ENCODE measurements around the gene F12.
"Not testable (repeated sequence)": the region's sequence is repeated elsewhere in the genome, so short reads cannot be mapped to it uniquely, and the experiment has no call there.

Gene F12

GRCh38 chr5:177364159-177364962, 45.0 kb downstream of the F12 start:
- Histone ChIP-seq H3K27ac (ENCODE audit: low read length) (no peak overlapping the region), H3K4me1 (ENCODE audit: control insufficient read depth, insufficient read depth, low read length) (peaks cover 33% of the 10 kb centered on the region), H3K9ac (ENCODE audit: low read length in 2 of 2) (peak overlapping the region in 1 of 2 donors; percentile 21), H3K9me3 (ENCODE audit: control insufficient read depth in 2 of 2, low read length in 2 of 2) (no peaks in the 10 kb centered on the region), H3K4me3 (ENCODE audit: low read length in 2 of 2) (no peak overlapping the region), H3K27me3 (ENCODE audit: control insufficient read depth in 1 of 2, insufficient read depth in 2 of 2, low read length in 2 of 2) (no peaks in the 10 kb centered on the region), H3K36me3 (ENCODE audit: control insufficient read depth in 2 of 2, insufficient read depth in 2 of 2, low read length in 2 of 2) (no peaks in the 10 kb centered on the region)

- peak overlapping the region; percentile 0 to 70 for H3K4me3 ChIP-seq (ENCODE audit: low read length in 2 of 2)
- H3K4me1 ChIP-seq (ENCODE audit: control insufficient read depth, insufficient read depth, low read length), result peaks cover 33% of the 10 kb centered on the region
- no peaks in the 10 kb centered on the region for H3K9me3 ChIP-seq (ENCODE audit: control insufficient read depth in 2 of 2, low read length in 2 of 2)
- H3K27me3 ChIP-seq (ENCODE audit: control insufficient read depth in 1 of 2, insufficient read depth in 2 of 2, low read length in 2 of 2), result no peaks in the 10 kb centered on the region
- H3K9ac ChIP-seq (ENCODE audit: low read length in 2 of 2), result no peak overlapping the region
- H3K27ac ChIP-seq (ENCODE audit: low read length), result no peak overlapping the region
- H3K36me3 ChIP-seq (ENCODE audit: control insufficient read depth in 2 of 2, insufficient read depth in 2 of 2, low read length in 2 of 2), result no peaks in the 10 kb centered on the region
Measured at GRCh38 chr5:177363565-177363964, 45.8 kb downstream of the F12 start.

DNA sequence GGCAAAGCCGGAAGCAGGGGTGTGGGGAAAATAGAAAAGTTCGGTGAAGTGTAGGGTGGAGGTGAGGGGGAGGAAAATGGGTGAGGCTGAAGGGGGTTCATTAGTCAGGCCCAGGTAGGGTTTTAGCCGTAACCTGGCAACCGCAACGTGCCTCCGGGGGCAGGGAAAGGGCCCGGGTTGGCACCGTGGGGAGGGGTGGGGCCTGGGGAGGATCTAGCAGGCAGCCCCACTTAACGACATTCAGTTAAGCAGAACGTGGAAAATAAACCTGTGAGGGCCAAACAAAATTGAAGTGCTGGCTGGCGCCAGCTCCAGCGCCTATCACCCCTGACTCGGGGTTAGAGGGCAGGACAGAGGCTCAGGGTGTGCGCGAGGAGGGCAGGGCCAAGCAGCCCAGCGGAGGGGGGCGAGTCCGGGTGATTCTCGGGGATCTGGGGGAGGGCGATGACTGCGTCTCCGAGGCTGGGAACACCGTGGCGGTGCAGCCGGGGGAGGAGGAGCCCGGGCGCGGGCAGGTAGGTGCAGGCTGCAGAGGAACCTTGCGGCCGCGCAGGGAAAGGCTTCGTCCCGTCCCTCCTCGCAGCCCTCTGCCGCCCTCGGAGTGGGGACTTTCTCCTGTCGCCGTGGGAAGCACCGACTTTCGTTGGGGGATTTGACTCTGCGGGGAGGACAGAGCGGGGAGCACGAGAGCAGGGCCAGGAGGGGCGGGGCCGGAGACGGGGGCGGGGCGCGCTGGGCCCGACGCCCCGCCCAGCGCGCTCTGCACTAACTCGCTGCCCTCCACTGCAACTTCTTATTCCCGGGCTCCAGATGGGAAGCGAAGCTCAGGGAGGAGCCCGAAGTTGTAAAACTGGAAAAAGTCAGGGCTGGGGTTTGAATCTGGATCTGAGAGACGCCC, 46.5 kb downstream of the F12 start:
- Histone ChIP-seq H3K4me1 (ENCODE audit: control insufficient read depth, insufficient read depth, low read length) (peaks cover 32% of the 10 kb centered on the region), H3K9ac (ENCODE audit: low read length in 2 of 2) (peak overlapping the region; percentile 10 to 21)

GRCh38 chr5:177362292-177362609, 47.1 kb downstream of the F12 start:
- Histone ChIP-seq H3K27me3 (ENCODE audit: control insufficient read depth in 1 of 2, insufficient read depth in 2 of 2, low read length in 2 of 2) (no peaks in the 10 kb centered on the region), H3K27ac (ENCODE audit: low read length) (no peak overlapping the region), H3K4me1 (ENCODE audit: control insufficient read depth, insufficient read depth, low read length) (peaks cover 26% of the 10 kb centered on the region), H3K9ac (ENCODE audit: low read length in 2 of 2) (no peak overlapping the region), H3K36me3 (ENCODE audit: control insufficient read depth in 2 of 2, insufficient read depth in 2 of 2, low read length in 2 of 2) (no peaks in the 10 kb centered on the region), H3K9me3 (ENCODE audit: control insufficient read depth in 2 of 2, low read length in 2 of 2) (no peaks in the 10 kb centered on the region), H3K4me3 (ENCODE audit: low read length in 2 of 2) (no peak overlapping the region)

More for the DNA sequence above, 46.5 kb downstream of the F12 start:
- Histone ChIP-seq H3K9me3 (ENCODE audit: control insufficient read depth in 2 of 2, low read length in 2 of 2) (no peaks in the 10 kb centered on the region), H3K27me3 (ENCODE audit: control insufficient read depth in 1 of 2, insufficient read depth in 2 of 2, low read length in 2 of 2) (no peaks in the 10 kb centered on the region), H3K4me3 (ENCODE audit: low read length in 2 of 2) (peak overlapping the region; percentile 0 to 70), H3K27ac (ENCODE audit: low read length) (no peak overlapping the region), H3K36me3 (ENCODE audit: control insufficient read depth in 2 of 2, insufficient read depth in 2 of 2, low read length in 2 of 2) (no peaks in the 10 kb centered on the region)

DNA sequence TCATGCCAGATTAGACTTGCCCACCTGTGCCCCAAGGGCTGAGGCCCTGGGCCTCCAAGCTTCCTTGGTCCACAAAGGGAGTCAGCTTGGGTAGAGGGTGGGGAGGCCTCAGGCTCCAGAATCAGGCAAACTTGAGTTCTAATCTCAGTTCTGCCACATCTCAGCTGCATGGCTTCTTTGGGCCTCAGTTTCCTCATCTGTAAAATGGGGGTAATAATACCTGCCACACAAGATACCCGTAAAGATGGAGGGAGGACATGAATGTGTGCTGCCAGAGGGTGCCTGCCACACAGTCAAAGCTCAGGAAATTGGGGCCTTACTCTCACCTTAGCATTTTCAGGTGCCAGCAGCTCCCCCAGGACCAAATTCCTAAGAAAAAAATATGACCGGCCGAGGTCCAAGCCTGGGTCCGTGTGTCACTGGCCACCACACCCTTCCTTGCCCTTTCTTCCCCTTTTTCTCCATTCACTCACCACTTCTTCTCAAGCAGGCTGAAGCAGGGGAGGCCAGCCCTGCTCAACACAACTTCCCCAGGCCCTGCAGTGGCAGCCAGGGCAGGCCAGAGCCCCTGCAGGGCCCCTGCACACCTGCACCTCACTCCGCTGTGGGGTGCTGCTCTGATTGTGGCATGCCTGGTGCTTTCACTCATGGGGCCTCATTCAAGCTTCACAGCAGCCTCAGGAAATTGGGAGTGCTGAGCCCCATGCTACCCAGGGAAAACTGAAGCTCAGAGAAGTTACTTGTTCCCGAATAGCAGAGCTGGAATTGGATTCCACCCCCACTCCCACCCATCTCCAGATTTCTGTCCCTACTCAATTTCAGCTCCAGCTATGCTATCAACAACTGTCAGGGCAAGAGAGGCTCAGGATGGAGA, 47.7 kb downstream of the F12 start:
- Histone ChIP-seq H3K9me3 (ENCODE audit: control insufficient read depth in 2 of 2, low read length in 2 of 2) (no peaks in the 10 kb centered on the region), H3K27me3 (ENCODE audit: control insufficient read depth in 1 of 2, insufficient read depth in 2 of 2, low read length in 2 of 2) (no peaks in the 10 kb centered on the region), H3K27ac (ENCODE audit: low read length) (no peak overlapping the region), H3K4me1 (ENCODE audit: control insufficient read depth, insufficient read depth, low read length) (peaks cover 21% of the 10 kb centered on the region), H3K9ac (ENCODE audit: low read length in 2 of 2) (no peak overlapping the region), H3K4me3 (ENCODE audit: low read length in 2 of 2) (no peak overlapping the region), H3K36me3 (ENCODE audit: control insufficient read depth in 2 of 2, insufficient read depth in 2 of 2, low read length in 2 of 2) (no peaks in the 10 kb centered on the region)

DNA sequence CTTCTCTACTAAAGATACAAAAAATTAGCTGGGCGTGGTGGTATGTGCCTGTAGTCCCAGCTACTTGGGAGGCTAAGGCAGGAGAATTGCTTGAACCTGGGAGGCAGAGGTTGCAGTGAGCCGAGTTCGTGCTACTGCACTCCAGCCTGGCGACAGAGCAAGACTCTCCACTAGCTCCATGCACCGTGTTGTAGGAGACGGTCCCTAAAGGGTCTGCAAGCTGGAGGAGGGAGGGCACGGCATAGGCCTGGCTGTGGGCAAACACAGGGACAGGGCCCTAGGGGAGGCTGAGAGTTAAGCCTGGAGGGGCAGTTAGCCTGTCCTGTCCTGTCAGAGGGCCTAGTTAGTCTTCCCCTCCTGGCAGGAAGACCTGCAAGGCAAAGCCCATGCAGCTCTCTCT, 48.6 kb downstream of the F12 start:
- not testable (repeated sequence) for H3K36me3 ChIP-seq (ENCODE audit: control insufficient read depth in 2 of 2, insufficient read depth in 2 of 2, low read length in 2 of 2); H3K9ac ChIP-seq (ENCODE audit: low read length in 2 of 2); H3K27ac ChIP-seq (ENCODE audit: low read length); H3K9me3 ChIP-seq (ENCODE audit: control insufficient read depth in 2 of 2, low read length in 2 of 2); H3K4me3 ChIP-seq (ENCODE audit: low read length in 2 of 2); H3K27me3 ChIP-seq (ENCODE audit: control insufficient read depth in 1 of 2, insufficient read depth in 2 of 2, low read length in 2 of 2)
- peaks cover 12% of the 10 kb centered on the region for H3K4me1 ChIP-seq (ENCODE audit: control insufficient read depth, insufficient read depth, low read length)

DNA sequence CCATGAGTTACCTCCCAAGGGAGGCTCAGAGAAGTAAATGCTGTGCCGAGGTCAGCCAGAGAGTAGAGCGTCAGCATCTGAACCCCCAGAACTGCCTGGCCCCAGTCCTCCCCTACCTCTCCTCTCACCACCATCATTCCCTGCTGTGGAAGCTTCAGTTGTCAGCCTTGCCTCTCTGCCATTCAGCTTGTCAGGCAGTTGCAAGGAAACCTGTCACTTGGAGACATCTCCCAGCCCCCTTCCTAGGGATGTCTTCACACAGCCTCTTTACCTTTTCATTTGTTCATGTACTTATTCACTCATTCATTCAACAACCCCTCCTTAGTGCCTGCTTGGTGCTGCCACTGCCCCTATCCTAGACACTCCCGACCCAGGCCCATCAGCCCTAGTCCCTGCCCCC, 49.5 kb downstream of the F12 start:
- no peaks in the 10 kb centered on the region for H3K27me3 ChIP-seq (ENCODE audit: control insufficient read depth in 1 of 2, insufficient read depth in 2 of 2, low read length in 2 of 2)
- no peak overlapping the region for H3K9ac ChIP-seq (ENCODE audit: low read length in 2 of 2)
- H3K27ac ChIP-seq (ENCODE audit: low read length), result no peak overlapping the region
- H3K4me1 ChIP-seq (ENCODE audit: control insufficient read depth, insufficient read depth, low read length), result peaks cover 11% of the 10 kb centered on the region
- no peak overlapping the region for H3K4me3 ChIP-seq (ENCODE audit: low read length in 2 of 2)
- no peaks in the 10 kb centered on the region for H3K36me3 ChIP-seq (ENCODE audit: control insufficient read depth in 2 of 2, insufficient read depth in 2 of 2, low read length in 2 of 2)
- H3K9me3 ChIP-seq (ENCODE audit: control insufficient read depth in 2 of 2, low read length in 2 of 2), result peaks cover 0 to 3% of the 10 kb centered on the region in 2 donors

GRCh38 chr5:177359451-177359851, 49.9 kb downstream of the F12 start:
- Histone ChIP-seq H3K4me1 (ENCODE audit: control insufficient read depth, insufficient read depth, low read length) (peaks cover 11% of the 10 kb centered on the region), H3K9ac (ENCODE audit: low read length in 2 of 2) (no peak overlapping the region)

GRCh38 chr5:177358370-177358819, 51.0 kb downstream of the F12 start:
- H3K9ac ChIP-seq (ENCODE audit: low read length in 2 of 2), result no peak overlapping the region
- peaks cover 6% of the 10 kb centered on the region for H3K4me1 ChIP-seq (ENCODE audit: control insufficient read depth, insufficient read depth, low read length)
- peak overlapping the region in 1 of 2 donors; percentile 40 for H3K4me3 ChIP-seq (ENCODE audit: low read length in 2 of 2)
- H3K36me3 ChIP-seq (ENCODE audit: control insufficient read depth in 2 of 2, insufficient read depth in 2 of 2, low read length in 2 of 2), result no peaks in the 10 kb centered on the region
- H3K27me3 ChIP-seq (ENCODE audit: control insufficient read depth in 1 of 2, insufficient read depth in 2 of 2, low read length in 2 of 2), result no peaks in the 10 kb centered on the region
- no peak overlapping the region for H3K27ac ChIP-seq (ENCODE audit: low read length)
- H3K9me3 ChIP-seq (ENCODE audit: control insufficient read depth in 2 of 2, low read length in 2 of 2), result peaks cover 0 to 3% of the 10 kb centered on the region in 2 donors

More at GRCh38 chr5:177359451-177359851, 49.9 kb downstream of the F12 start:
- Histone ChIP-seq H3K9me3 (ENCODE audit: control insufficient read depth in 2 of 2, low read length in 2 of 2) (peaks cover 0 to 3% of the 10 kb centered on the region in 2 donors), H3K27me3 (ENCODE audit: control insufficient read depth in 1 of 2, insufficient read depth in 2 of 2, low read length in 2 of 2) (no peaks in the 10 kb centered on the region), H3K36me3 (ENCODE audit: control insufficient read depth in 2 of 2, insufficient read depth in 2 of 2, low read length in 2 of 2) (no peaks in the 10 kb centered on the region), H3K4me3 (ENCODE audit: low read length in 2 of 2) (no peak overlapping the region), H3K27ac (ENCODE audit: low read length) (no peak overlapping the region)
